ENCODE measurements around the gene PPP2R3A. TPM values are rescaled to one million over a fixed set of nuclear protein-coding genes. Genes with fewer than 3 reads are reported as not detected.

The PPP2R3A gene
- total and polyA plus RNA-seq, 2 donors: 0.80 to 1.1 TPM

- DNase-seq (ENCODE audit: low read depth in 6 of 9, low spot score in 9 of 9): no peak
- no peaks in the 10 kb centered on the region for H3K36me3 ChIP-seq (ENCODE audit: control insufficient read depth in 2 of 2, insufficient read depth in 2 of 2, low read length in 1 of 2)
- H3K9me3 ChIP-seq (ENCODE audit: control insufficient read depth in 2 of 2, insufficient read depth in 1 of 2, low read length in 1 of 2): no peaks in the 10 kb centered on the region
- no peaks in the 10 kb centered on the region for H3K4me1 ChIP-seq (ENCODE audit: control insufficient read depth in 2 of 2, insufficient read depth in 2 of 2, low read length in 2 of 2)
- H3K27me3 ChIP-seq (ENCODE audit: control insufficient read depth in 2 of 2, insufficient read depth in 1 of 2, low read length in 1 of 2): no peaks in the 10 kb centered on the region
- no peak overlapping the region for H3K4me3 ChIP-seq (ENCODE audit: low read length in 2 of 2)
- 95% methylated on average over 6 of the region's 6 CpGs for WGBS
- no peak overlapping the region for H3K27ac ChIP-seq (ENCODE audit: low read depth in 1 of 2, low read length in 1 of 2)
These were observed 32.2 kb downstream of the PPP2R3A start for GRCh38 chr3:135997554-135998320.

GRCh38 chr3:136008221-136008620 lies 42.7 kb downstream of the PPP2R3A start:
- Histone ChIP-seq H3K27me3 (ENCODE audit: control insufficient read depth in 2 of 2, insufficient read depth in 1 of 2, low read length in 1 of 2) (no peaks in the 10 kb centered on the region), H3K27ac (ENCODE audit: low read depth in 1 of 2, low read length in 1 of 2) (no peak overlapping the region), H3K9me3 (ENCODE audit: control insufficient read depth in 2 of 2, insufficient read depth in 1 of 2, low read length in 1 of 2) (no peaks in the 10 kb centered on the region), H3K4me1 (ENCODE audit: control insufficient read depth in 2 of 2, insufficient read depth in 2 of 2, low read length in 2 of 2) (no peaks in the 10 kb centered on the region), H3K4me3 (ENCODE audit: low read length in 2 of 2) (no peak overlapping the region), H3K36me3 (ENCODE audit: control insufficient read depth in 2 of 2, insufficient read depth in 2 of 2, low read length in 1 of 2) (no peaks in the 10 kb centered on the region)
- DNase-seq (ENCODE audit: low read depth in 6 of 9, low spot score in 9 of 9): no peak
- WGBS: 97% methylated on average over 1 of the region's 1 CpG

GRCh38 chr3:136008732-136009470 lies 43.4 kb downstream of the PPP2R3A start:
- Histone ChIP-seq H3K9me3 (ENCODE audit: control insufficient read depth in 2 of 2, insufficient read depth in 1 of 2, low read length in 1 of 2) (no peaks in the 10 kb centered on the region), H3K36me3 (ENCODE audit: control insufficient read depth in 2 of 2, insufficient read depth in 2 of 2, low read length in 1 of 2) (no peaks in the 10 kb centered on the region), H3K27ac (ENCODE audit: low read depth in 1 of 2, low read length in 1 of 2) (no peak overlapping the region), H3K4me1 (ENCODE audit: control insufficient read depth in 2 of 2, insufficient read depth in 2 of 2, low read length in 2 of 2) (no peaks in the 10 kb centered on the region), H3K27me3 (ENCODE audit: control insufficient read depth in 2 of 2, insufficient read depth in 1 of 2, low read length in 1 of 2) (no peaks in the 10 kb centered on the region), H3K4me3 (ENCODE audit: low read length in 2 of 2) (no peak overlapping the region)
- 94% methylated on average over 5 of the region's 5 CpGs for WGBS
- no peak for DNase-seq (ENCODE audit: low read depth in 6 of 9, low spot score in 9 of 9)

- Histone ChIP-seq H3K27ac (ENCODE audit: low read depth in 1 of 2, low read length in 1 of 2) (no peak overlapping the region), H3K4me3 (ENCODE audit: low read length in 2 of 2) (no peak overlapping the region), H3K36me3 (ENCODE audit: control insufficient read depth in 2 of 2, insufficient read depth in 2 of 2, low read length in 1 of 2) (no peaks in the 10 kb centered on the region), H3K27me3 (ENCODE audit: control insufficient read depth in 2 of 2, insufficient read depth in 1 of 2, low read length in 1 of 2) (no peaks in the 10 kb centered on the region), H3K9me3 (ENCODE audit: control insufficient read depth in 2 of 2, insufficient read depth in 1 of 2, low read length in 1 of 2) (no peaks in the 10 kb centered on the region), H3K4me1 (ENCODE audit: control insufficient read depth in 2 of 2, insufficient read depth in 2 of 2, low read length in 2 of 2) (no peaks in the 10 kb centered on the region)
- 92% methylated on average over 1 of the region's 1 CpG for WGBS
- DNase-seq (ENCODE audit: low read depth in 6 of 9, low spot score in 9 of 9): no peak
These were observed 53.3 kb downstream of the PPP2R3A start for GRCh38 chr3:136018876-136019275.

GRCh38 chr3:136021803-136022202 lies 56.3 kb downstream of the PPP2R3A start:
- Histone ChIP-seq H3K27ac (ENCODE audit: low read depth in 1 of 2, low read length in 1 of 2) (no peak overlapping the region), H3K36me3 (ENCODE audit: control insufficient read depth in 2 of 2, insufficient read depth in 2 of 2, low read length in 1 of 2) (no peaks in the 10 kb centered on the region), H3K9me3 (ENCODE audit: control insufficient read depth in 2 of 2, insufficient read depth in 1 of 2, low read length in 1 of 2) (no peaks in the 10 kb centered on the region), H3K4me3 (ENCODE audit: low read length in 2 of 2) (no peak overlapping the region), H3K27me3 (ENCODE audit: control insufficient read depth in 2 of 2, insufficient read depth in 1 of 2, low read length in 1 of 2) (no peaks in the 10 kb centered on the region), H3K4me1 (ENCODE audit: control insufficient read depth in 2 of 2, insufficient read depth in 2 of 2, low read length in 2 of 2) (no peaks in the 10 kb centered on the region)
- whole genome bisulfite sequencing: 93% methylated on average over 1 of the region's 1 CpG
- DNase-seq (ENCODE audit: low read depth in 6 of 9, low spot score in 9 of 9): no peak

- no peak overlapping the region for H3K4me3 ChIP-seq (ENCODE audit: low read length in 2 of 2)
- no peaks in the 10 kb centered on the region for H3K4me1 ChIP-seq (ENCODE audit: control insufficient read depth in 2 of 2, insufficient read depth in 2 of 2, low read length in 2 of 2)
- DNase-seq (ENCODE audit: low read depth in 6 of 9, low spot score in 9 of 9): no peak
- H3K27me3 ChIP-seq (ENCODE audit: control insufficient read depth in 2 of 2, insufficient read depth in 1 of 2, low read length in 1 of 2): no peaks in the 10 kb centered on the region
- H3K9me3 ChIP-seq (ENCODE audit: control insufficient read depth in 2 of 2, insufficient read depth in 1 of 2, low read length in 1 of 2): no peaks in the 10 kb centered on the region
- H3K27ac ChIP-seq (ENCODE audit: low read depth in 1 of 2, low read length in 1 of 2): no peak overlapping the region
- WGBS: 96% methylated on average over 6 of the region's 6 CpGs
- H3K36me3 ChIP-seq (ENCODE audit: control insufficient read depth in 2 of 2, insufficient read depth in 2 of 2, low read length in 1 of 2): no peaks in the 10 kb centered on the region
These were observed 57.2 kb downstream of the PPP2R3A start for GRCh38 chr3:136022529-136023263.

- 96% methylated on average over 3 of the region's 3 CpGs for WGBS
- no peaks in the 10 kb centered on the region for H3K9me3 ChIP-seq (ENCODE audit: control insufficient read depth in 2 of 2, insufficient read depth in 1 of 2, low read length in 1 of 2)
- H3K27ac ChIP-seq (ENCODE audit: low read depth in 1 of 2, low read length in 1 of 2): no peak overlapping the region
- H3K27me3 ChIP-seq (ENCODE audit: control insufficient read depth in 2 of 2, insufficient read depth in 1 of 2, low read length in 1 of 2): no peaks in the 10 kb centered on the region
- H3K4me1 ChIP-seq (ENCODE audit: control insufficient read depth in 2 of 2, insufficient read depth in 2 of 2, low read length in 2 of 2): no peaks in the 10 kb centered on the region
- H3K36me3 ChIP-seq (ENCODE audit: control insufficient read depth in 2 of 2, insufficient read depth in 2 of 2, low read length in 1 of 2): no peaks in the 10 kb centered on the region
- no peak for DNase-seq (ENCODE audit: low read depth in 6 of 9, low spot score in 9 of 9)
- no peak overlapping the region for H3K4me3 ChIP-seq (ENCODE audit: low read length in 2 of 2)
These were observed 57.9 kb downstream of the PPP2R3A start for GRCh38 chr3:136023264-136023978.

GRCh38 chr3:136036306-136036705 lies 70.8 kb downstream of the PPP2R3A start:
- WGBS: 94% methylated on average over 3 of the region's 3 CpGs
- no peak overlapping the region for H3K27ac ChIP-seq (ENCODE audit: low read depth in 1 of 2, low read length in 1 of 2)
- no peaks in the 10 kb centered on the region for H3K9me3 ChIP-seq (ENCODE audit: control insufficient read depth in 2 of 2, insufficient read depth in 1 of 2, low read length in 1 of 2)
- H3K4me1 ChIP-seq (ENCODE audit: control insufficient read depth in 2 of 2, insufficient read depth in 2 of 2, low read length in 2 of 2): no peaks in the 10 kb centered on the region
- H3K36me3 ChIP-seq (ENCODE audit: control insufficient read depth in 2 of 2, insufficient read depth in 2 of 2, low read length in 1 of 2): no peaks in the 10 kb centered on the region
- H3K27me3 ChIP-seq (ENCODE audit: control insufficient read depth in 2 of 2, insufficient read depth in 1 of 2, low read length in 1 of 2): no peaks in the 10 kb centered on the region
- no peak overlapping the region for H3K4me3 ChIP-seq (ENCODE audit: low read length in 2 of 2)
- no peak for DNase-seq (ENCODE audit: low read depth in 6 of 9, low spot score in 9 of 9)
